ENCODE data around the gene PCSK5. TPM values are rescaled to one million over a fixed set of nuclear protein-coding genes. Genes with fewer than 3 reads are reported as not detected.
"Not testable (repeated sequence)": the region's sequence is repeated elsewhere in the genome, so short reads cannot be mapped to it uniquely, and the experiment has no call there.

Gene PCSK5
- total RNA-seq, 1 experiment from 2014 or later, result 7.5 TPM

GRCh38 chr9:75866273-75866871 is 24.1 kb upstream of the PCSK5 start:
- no peaks in the 10 kb centered on the region for H3K79me2 ChIP-seq (ENCODE audit: insufficient read depth, low read length)
- H3K27ac ChIP-seq (ENCODE audit: insufficient read length, low read depth, low read length), result no peak overlapping the region
- no peak overlapping the region for H3K18ac ChIP-seq (ENCODE audit: insufficient read length, low read depth, low read length)
- no peak overlapping the region for H4K91ac ChIP-seq (ENCODE audit: insufficient read length, low read depth, low read length)
- H3K9ac ChIP-seq (ENCODE audit: extremely low read depth, insufficient read length, low read length), result no peak overlapping the region
- H3K23me2 ChIP-seq (ENCODE audit: insufficient read length, low read depth, low read length, poor library complexity, severe bottlenecking), result no peaks in the 10 kb centered on the region
- H4K20me1 ChIP-seq (ENCODE audit: control insufficient read depth, insufficient read depth, insufficient read length), result no peaks in the 10 kb centered on the region
- TF ChIP-seq CTCF (conservative IDR thresholded peaks at IDR 0.05), result peak; percentile 82
- no peaks in the 10 kb centered on the region for H3K79me1 ChIP-seq (ENCODE audit: insufficient read depth, low read depth, low read length, poor library complexity, severe bottlenecking)
- no peaks in the 10 kb centered on the region for H3K27me3 ChIP-seq (ENCODE audit: insufficient read depth, low read length)
- no peak for DNase-seq
- no peaks in the 10 kb centered on the region; the same call in 1 of the 2 replicates for H3K4me1 ChIP-seq (ENCODE audit: insufficient read depth, low read length)
- no peak overlapping the region for H2AK5ac ChIP-seq (ENCODE audit: insufficient read length, low read length)
- H2BK12ac ChIP-seq (ENCODE audit: insufficient read length, low read depth, low read length), result no peak overlapping the region
- no CpG with 5 or more reads among the region's 2 CpGs for WGBS (ENCODE audit: extremely low coverage, insufficient read length, low lambda C conversion rate)
- H3K4ac ChIP-seq (ENCODE audit: low read depth, low read length), result no peak overlapping the region
- H2BK20ac ChIP-seq (ENCODE audit: low read depth, low read length, poor library complexity, severe bottlenecking), result no peak overlapping the region
- no peak overlapping the region for H3K23ac ChIP-seq (ENCODE audit: insufficient read length, low read depth, low read length)
- H3K14ac ChIP-seq (ENCODE audit: insufficient read depth, low read length), result no peak overlapping the region
- no peak overlapping the region for H3K4me2 ChIP-seq (ENCODE audit: insufficient read depth, insufficient read length, low read length)
- no peak overlapping the region for H4K5ac ChIP-seq (ENCODE audit: insufficient read length, low read depth, low read length)
- Mint-ChIP-seq H3K4me1 (peaks cover 3 to 4% of the 10 kb centered on the region in 2 experiments; a peak in 1 of 4 replicates), H3K36me3 (ENCODE audit: insufficient read depth in 1 of 3, low read depth in 3 of 3) (no peaks in the 10 kb centered on the region; a peak in 1 of 7 replicates), H3K4me3 (no peak overlapping the region), H3K27me3 (ENCODE audit: low read depth) (no peaks in the 10 kb centered on the region), H3K9me3 (peaks cover 0 to 4% of the 10 kb centered on the region in 2 experiments; a peak in 2 of 5 replicates), H3K27ac (no peak overlapping the region)
- no peak overlapping the region for H2AFZ ChIP-seq (ENCODE audit: low read length)
- H3K56ac ChIP-seq (ENCODE audit: insufficient read length, low read depth, low read length), result no peak overlapping the region
- H4K8ac ChIP-seq (replicated peaks; ENCODE audit: insufficient read length, low read depth, low read length), result no peak overlapping the region
- H3K9me3 ChIP-seq (ENCODE audit: control insufficient read depth, low read depth, low read length), result no peaks in the 10 kb centered on the region
- H2BK15ac ChIP-seq (ENCODE audit: low read depth, low read length), result no peak overlapping the region
- H3T11ph ChIP-seq (ENCODE audit: low read length), result no peak overlapping the region
- no peak overlapping the region for H2BK120ac ChIP-seq (ENCODE audit: low read depth, low read length, poor library complexity, severe bottlenecking)
- no peak overlapping the region for H2BK5ac ChIP-seq (ENCODE audit: insufficient read length, low read length)

- H3K36me3 Mint-ChIP-seq (ENCODE audit: insufficient read depth in 1 of 3, low read depth in 3 of 3); H2BK12ac ChIP-seq (ENCODE audit: insufficient read length, low read depth, low read length); H3K4ac ChIP-seq (ENCODE audit: low read depth, low read length); H2BK5ac ChIP-seq (ENCODE audit: insufficient read length, low read length); H3K18ac ChIP-seq (ENCODE audit: insufficient read length, low read depth, low read length); H3K4me1 Mint-ChIP-seq; H3K27me3 Mint-ChIP-seq (ENCODE audit: low read depth); H3K4me3 Mint-ChIP-seq; H3K79me2 ChIP-seq (ENCODE audit: insufficient read depth, low read length); H3K27ac Mint-ChIP-seq; H3K4me1 ChIP-seq (ENCODE audit: insufficient read depth, low read length); H3K27ac ChIP-seq (ENCODE audit: insufficient read length, low read depth, low read length); H2AFZ ChIP-seq (ENCODE audit: low read length); H3K9me3 Mint-ChIP-seq; H2BK15ac ChIP-seq (ENCODE audit: low read depth, low read length); H3K27me3 ChIP-seq (ENCODE audit: insufficient read depth, low read length); H3K79me1 ChIP-seq (ENCODE audit: insufficient read depth, low read depth, low read length, poor library complexity, severe bottlenecking); H3K23me2 ChIP-seq (ENCODE audit: insufficient read length, low read depth, low read length, poor library complexity, severe bottlenecking); H3K14ac ChIP-seq (ENCODE audit: insufficient read depth, low read length); H3K23ac ChIP-seq (ENCODE audit: insufficient read length, low read depth, low read length); H3K9me3 ChIP-seq (ENCODE audit: control insufficient read depth, low read depth, low read length); H3K4me2 ChIP-seq (ENCODE audit: insufficient read depth, insufficient read length, low read length); H4K8ac ChIP-seq (replicated peaks; ENCODE audit: insufficient read length, low read depth, low read length); DNase-seq; H2BK20ac ChIP-seq (ENCODE audit: low read depth, low read length, poor library complexity, severe bottlenecking); H2BK120ac ChIP-seq (ENCODE audit: low read depth, low read length, poor library complexity, severe bottlenecking); H4K91ac ChIP-seq (ENCODE audit: insufficient read length, low read depth, low read length); H3K56ac ChIP-seq (ENCODE audit: insufficient read length, low read depth, low read length); H3T11ph ChIP-seq (ENCODE audit: low read length); H4K20me1 ChIP-seq (ENCODE audit: control insufficient read depth, insufficient read depth, insufficient read length); H2AK5ac ChIP-seq (ENCODE audit: insufficient read length, low read length); H3K9ac ChIP-seq (ENCODE audit: extremely low read depth, insufficient read length, low read length); H4K5ac ChIP-seq (ENCODE audit: insufficient read length, low read depth, low read length): not testable (repeated sequence)
- no CpG with 5 or more reads among the region's 2 CpGs for WGBS (ENCODE audit: extremely low coverage, insufficient read length, low lambda C conversion rate)
These were observed 21.9 kb upstream of the PCSK5 start for GRCh38 chr9:75868526-75868925.

Measured in H9 (cell line).